AG04450 (cell line): ENCODE data around the gene LCNL1. TPM values are rescaled to one million over a fixed set of nuclear protein-coding genes. Genes with fewer than 3 reads are reported as not detected.
"Not testable (repeated sequence)": the region's sequence is repeated elsewhere in the genome, so short reads cannot be mapped to it uniquely, and the experiment has no call there.

Experiments used
- CTCF ChIA-PET: fragments of 300-600, 350-600 bp; formaldehyde crosslinking; extraction: SDS; loops from one replicate; lab custom pipeline; 2022; ENCODE audit warnings: antibody characterized with exemption, inconsistent platforms; lab: Charles Lee
- POLR2A ChIA-PET: fragments of 350-600 bp; formaldehyde crosslinking; extraction: SDS; loops from one replicate; lab custom pipeline; 2021; ENCODE audit warnings: antibody characterized with exemption, inconsistent platforms; lab: Yijun Ruan, JAX
- DNase-seq: peaks from one replicate; pipeline ENCODE4 v3.0.0-alpha.2; 2011; ENCODE audit warnings: low read depth, low spot score
- H3K27ac ChIP-seq: one replicate; pipeline ENCODE4 v1.5.1; 2012; ENCODE audit warnings: low read depth, low read length, control low read depth
- H3K27me3 ChIP-seq: one replicate; pipeline ENCODE4 v1.6.0; 2012; ENCODE audit warnings: low read length; ENCODE audit not compliant: control insufficient read depth, insufficient read depth
- H3K4me3 ChIP-seq: 2 replicates; pipeline ENCODE4 v1.5.1; 2011; ENCODE audit warnings: mild to moderate bottlenecking, low read depth, low read length, control low read depth
- H3K9me3 ChIP-seq: 2 replicates; pipeline ENCODE4 v1.5.1; 2012; ENCODE audit warnings: low read length; ENCODE audit not compliant: control insufficient read depth, insufficient read depth
- polyA plus RNA-seq: library from polyadenylated mRNA; depleted of rRNA; stranded (reverse); fragments of >200 nt; gene quantifications from 2 replicates; pipeline ENCODE4 v1.2.3, GENCODE V29; 2011
- TF ChIP-seq, protein P1 (sequence below): IDR thresholded peaks from 2 replicates; pipeline ENCODE4 v1.5.1; 2011; ENCODE audit warnings: low read depth, low read length, control low read depth, inconsistent platforms

The LCNL1 gene
- polyA plus RNA-seq, 1 experiment, result 1.5 TPM

DNA sequence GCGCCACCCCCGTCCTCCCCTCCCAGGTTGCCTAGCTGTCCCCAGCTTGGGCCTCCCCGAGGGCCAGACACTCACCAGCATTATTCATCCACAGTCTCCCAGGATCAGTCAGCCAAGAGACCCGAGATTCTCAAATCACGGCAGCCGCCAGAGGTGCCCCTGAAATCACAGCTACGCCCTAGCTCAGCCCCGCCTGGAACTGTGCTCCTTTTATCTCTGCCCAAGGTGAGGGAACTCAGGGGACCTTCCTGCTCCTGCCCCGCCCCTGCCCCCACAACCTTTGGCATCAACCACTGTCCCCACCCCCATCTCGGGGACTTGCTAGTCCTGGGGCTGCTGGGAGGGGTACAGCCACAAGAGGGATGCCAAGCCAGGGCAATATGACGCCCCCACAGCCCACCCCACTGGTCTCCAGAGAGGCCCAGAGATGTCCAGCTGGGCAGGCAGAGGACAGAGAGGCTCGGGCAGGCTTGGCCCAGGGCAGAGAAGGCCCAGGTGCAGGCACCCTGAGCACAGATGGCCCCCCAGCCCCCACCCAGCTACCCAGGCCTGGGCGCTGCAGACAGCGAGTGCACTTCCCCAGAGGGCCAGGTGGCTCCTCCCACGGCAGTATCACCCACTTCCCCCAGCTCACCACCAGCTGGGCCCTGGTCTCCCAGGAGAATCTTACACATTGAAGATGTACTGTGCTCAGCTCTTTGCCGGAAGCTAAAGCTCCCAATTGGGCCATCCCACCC lies 49.3 kb downstream of the LCNL1 start, which contains the start of gene FUT7:
TSS of gene FUT7 (minus strand) at position 185 of the 737 bp plus-strand sequence. CDS start at position 88, 97 bp downstream.
- Histone ChIP-seq H3K9me3 (no peaks in the 10 kb centered on the region; the same call in 1 of the 2 replicates), H3K27me3 (no peaks in the 10 kb centered on the region), H3K4me3 (no peak within 1 kb of the TSS), H3K27ac (no peak within 1 kb of the TSS)
- CTCF ChIA-PET, result interaction anchor here (0.6 to 1.3 kb wide), 3 partner anchors 14 to 245 kb away, joined by 4 to 6 read pairs (median 4); no protein-coding TSS in a partner anchor
- no peak for DNase-seq
- POLR2A ChIA-PET, result interaction anchor here (0.7 kb wide), 1 partner anchor 241 kb away, joined by 3 read pairs; the partner anchor contains the start of gene TMEM141
- TF ChIP-seq, protein P1, sequence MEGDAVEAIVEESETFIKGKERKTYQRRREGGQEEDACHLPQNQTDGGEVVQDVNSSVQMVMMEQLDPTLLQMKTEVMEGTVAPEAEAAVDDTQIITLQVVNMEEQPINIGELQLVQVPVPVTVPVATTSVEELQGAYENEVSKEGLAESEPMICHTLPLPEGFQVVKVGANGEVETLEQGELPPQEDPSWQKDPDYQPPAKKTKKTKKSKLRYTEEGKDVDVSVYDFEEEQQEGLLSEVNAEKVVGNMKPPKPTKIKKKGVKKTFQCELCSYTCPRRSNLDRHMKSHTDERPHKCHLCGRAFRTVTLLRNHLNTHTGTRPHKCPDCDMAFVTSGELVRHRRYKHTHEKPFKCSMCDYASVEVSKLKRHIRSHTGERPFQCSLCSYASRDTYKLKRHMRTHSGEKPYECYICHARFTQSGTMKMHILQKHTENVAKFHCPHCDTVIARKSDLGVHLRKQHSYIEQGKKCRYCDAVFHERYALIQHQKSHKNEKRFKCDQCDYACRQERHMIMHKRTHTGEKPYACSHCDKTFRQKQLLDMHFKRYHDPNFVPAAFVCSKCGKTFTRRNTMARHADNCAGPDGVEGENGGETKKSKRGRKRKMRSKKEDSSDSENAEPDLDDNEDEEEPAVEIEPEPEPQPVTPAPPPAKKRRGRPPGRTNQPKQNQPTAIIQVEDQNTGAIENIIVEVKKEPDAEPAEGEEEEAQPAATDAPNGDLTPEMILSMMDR, result no peak

GRCh38 chr9:137032858-137033257 lies 50.1 kb downstream of the LCNL1 start:
- no peak for DNase-seq
- ChIA-PET CTCF (no interaction called here), POLR2A (no interaction called here)
- H3K27ac ChIP-seq, result no peak overlapping the region
- TF ChIP-seq, protein P1, result no peak
- H3K27me3 ChIP-seq, result no peaks in the 10 kb centered on the region
- H3K9me3 ChIP-seq, result no peaks in the 10 kb centered on the region; the same call in 1 of the 2 replicates
- H3K4me3 ChIP-seq, result no peak overlapping the region

- H3K27ac ChIP-seq, H3K4me3 ChIP-seq, POLR2A ChIA-PET, DNase-seq, H3K27me3 ChIP-seq, H3K9me3 ChIP-seq: not testable (repeated sequence)
- CTCF ChIA-PET, result interaction anchor here (3.2 to 5.1 kb wide), 3 partner anchors 13 to 246 kb away, joined by 16 to 105 read pairs (median 31); partner anchors contain the start of gene NPDC1
These were observed 50.7 kb downstream of the LCNL1 start for GRCh38 chr9:137033481-137033880.

- Histone ChIP-seq H3K27me3 (no peaks in the 10 kb centered on the region), H3K4me3 (no peak overlapping the region), H3K27ac (no peak overlapping the region), H3K9me3 (no peaks in the 10 kb centered on the region; the same call in 1 of the 2 replicates)
- TF ChIP-seq, protein P1, result no peak
- ChIA-PET POLR2A (interaction anchor here (2.0 kb wide), 1 partner anchor 86 kb away, joined by 10 read pairs; no protein-coding TSS in a partner anchor), CTCF (interaction anchor here (0.6 to 5.1 kb wide), 16 partner anchors 8 to 247 kb away, joined by 3 to 105 read pairs (median 6); partner anchors contain the start of genes MAN1B1, NPDC1 and TMEM141)
- DNase-seq, result no peak
These were observed 51.4 kb downstream of the LCNL1 start for GRCh38 chr9:137034039-137034708.

- ChIA-PET POLR2A (interaction anchor here (2.0 kb wide), 1 partner anchor 87 kb away, joined by 10 read pairs; no protein-coding TSS in a partner anchor), CTCF (interaction anchor here (0.5 to 5.1 kb wide), 33 partner anchors 9 to 307 kb away, joined by 3 to 105 read pairs (median 4); partner anchors contain the start of genes AJM1, CLIC3, LCN12 and MAN1B1)
- H3K4me3 ChIP-seq, result no peak overlapping the region
- TF ChIP-seq, protein P1, result peak; percentile 93
- no peak overlapping the region for H3K27ac ChIP-seq
- DNase-seq, result peak; percentile 63
- no peaks in the 10 kb centered on the region; the same call in 1 of the 2 replicates for H3K9me3 ChIP-seq
- H3K27me3 ChIP-seq, result no peaks in the 10 kb centered on the region
These were observed 52.1 kb downstream of the LCNL1 start for GRCh38 chr9:137034709-137035506.
